HEK293T (cell line): Measurements from ENCODE around the gene SYNJ2.
"Not testable (repeated sequence)": the region's sequence is repeated elsewhere in the genome, so short reads cannot be mapped to it uniquely, and the experiment has no call there.

Experiments used
- CTCF ChIA-PET: fragments of 350-600 bp; formaldehyde crosslinking; extraction: SDS; loops from one replicate; lab custom pipeline; 2021; ENCODE audit warnings: antibody characterized with exemption, inconsistent platforms; lab: Yijun Ruan, JAX
- POLR2A ChIA-PET: fragments of 350-600 bp; formaldehyde crosslinking; extraction: SDS; loops from one replicate; lab custom pipeline; 2020; ENCODE audit warnings: antibody characterized with exemption, inconsistent platforms; lab: Yijun Ruan, JAX
- DNase-seq: peaks from one replicate; pipeline ENCODE4 v3.0.0; 2012; ENCODE audit warnings: mixed read lengths; ENCODE audit errors: extremely low spot score
- ARNT ChIP-seq: fragments of 450-650 bp; IDR thresholded peaks from 2 replicates; pipeline ENCODE4 v1.6.1; 2017; ENCODE audit warnings: mild to moderate bottlenecking
- BHLHE40 ChIP-seq: fragments of 450-650 bp; IDR thresholded peaks from 2 replicates; pipeline ENCODE4 v1.6.1; 2016; ENCODE audit warnings: mild to moderate bottlenecking, moderate library complexity, borderline replicate concordance
- CTBP1 ChIP-seq: fragments of 450-650 bp; IDR thresholded peaks from 2 replicates; pipeline ENCODE4 v1.6.1; 2016; ENCODE audit warnings: borderline replicate concordance
- ELF4 ChIP-seq: fragments of 450-650 bp; IDR thresholded peaks from 2 replicates; pipeline ENCODE4 v1.6.1; 2017; ENCODE audit warnings: antibody characterized with exemption
- FOXA1 ChIP-seq: fragments of 450-650 bp; IDR thresholded peaks from 2 replicates; pipeline ENCODE4 v1.6.1; 2016; ENCODE audit warnings: mild to moderate bottlenecking
- FOXK2 ChIP-seq: fragments of 450-650 bp; IDR thresholded peaks from 2 replicates; pipeline ENCODE4 v1.6.1; 2016; ENCODE audit warnings: mild to moderate bottlenecking
- FOXM1 ChIP-seq: fragments of 450-650 bp; IDR thresholded peaks from 2 replicates; pipeline ENCODE4 v1.6.1; 2017; ENCODE audit warnings: mild to moderate bottlenecking, borderline replicate concordance
- HDGF ChIP-seq: fragments of 450-650 bp; IDR thresholded peaks from 2 replicates; pipeline ENCODE4 v1.6.1; 2017; ENCODE audit warnings: antibody characterized with exemption, borderline replicate concordance
- L3MBTL2 ChIP-seq: fragments of 450-650 bp; conservative IDR thresholded peaks from 2 replicates; pipeline ENCODE4 v1.6.1; 2016; ENCODE audit warnings: mild to moderate bottlenecking
- LEF1 ChIP-seq: fragments of 450-650 bp; IDR thresholded peaks from 2 replicates; pipeline ENCODE4 v1.6.1; 2017; ENCODE audit warnings: mild to moderate bottlenecking, borderline replicate concordance
- NFRKB ChIP-seq: fragments of 450-650 bp; IDR thresholded peaks from 2 replicates; pipeline ENCODE4 v1.6.1; 2016; ENCODE audit warnings: mild to moderate bottlenecking, moderate library complexity
- SP1 ChIP-seq: fragments of 450-650 bp; IDR thresholded peaks from 2 replicates; pipeline ENCODE4 v1.6.1; 2017
- SUZ12 ChIP-seq: fragments of 450-650 bp; IDR thresholded peaks from 2 replicates; pipeline ENCODE4 v1.6.1; 2016; ENCODE audit warnings: mild to moderate bottlenecking
- TARDBP ChIP-seq: fragments of 450-650 bp; IDR thresholded peaks from 2 replicates; pipeline ENCODE4 v1.6.1; 2016
- ZNF384 ChIP-seq: fragments of 450-650 bp; IDR thresholded peaks from 2 replicates; pipeline ENCODE4 v1.6.1; 2016
- TF ChIP-seq, protein P1 (sequence below): fragments of 450-650 bp; IDR thresholded peaks from 2 replicates; pipeline ENCODE4 v1.6.1; 2016

Gene SYNJ2

DNA sequence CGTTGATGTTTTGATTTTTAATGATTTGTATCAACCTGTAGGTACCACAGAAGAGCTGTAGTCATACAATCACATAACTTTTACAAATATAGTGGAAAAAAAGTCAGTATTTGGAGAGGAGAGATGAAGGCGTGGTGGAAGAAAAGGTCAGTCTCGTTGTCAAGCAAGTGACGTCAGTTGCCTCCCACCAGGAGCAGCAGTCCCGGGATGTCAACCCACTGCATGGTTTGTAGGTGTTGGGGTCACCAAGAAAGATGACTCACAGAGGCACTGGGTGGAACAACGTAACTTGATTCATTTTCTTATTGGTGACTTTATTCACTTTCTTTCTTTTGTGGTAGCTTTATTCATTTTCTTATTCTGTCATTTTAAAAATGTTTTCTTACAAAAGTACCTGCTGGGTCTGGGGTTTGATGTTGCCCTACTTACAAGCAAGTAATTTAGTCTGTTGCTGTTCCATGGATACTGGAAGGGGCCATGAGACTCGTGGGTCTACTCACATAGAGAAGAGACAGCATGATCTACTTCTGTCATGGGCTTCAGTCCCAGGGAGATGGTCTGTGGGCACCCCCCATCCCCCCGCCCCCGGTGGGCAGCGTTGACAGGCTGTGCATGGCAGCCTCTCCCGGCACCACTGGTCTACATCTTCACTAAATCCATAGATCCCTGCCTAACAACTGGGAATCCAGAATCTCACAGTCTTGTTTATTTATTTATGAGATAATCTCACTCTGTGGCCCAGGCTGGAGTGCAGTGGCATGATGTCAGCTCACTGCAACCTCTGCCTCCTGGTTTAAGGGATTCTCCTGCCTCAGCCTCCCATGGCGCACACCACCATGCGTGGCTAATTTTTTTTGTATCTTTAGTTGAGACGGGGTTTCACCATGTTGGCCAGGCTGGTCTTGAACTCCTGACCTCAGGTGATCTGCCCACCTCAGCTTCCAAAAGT, 36.4 kb upstream of the SYNJ2 start:
- CTCF ChIA-PET: no interaction called here

DNA sequence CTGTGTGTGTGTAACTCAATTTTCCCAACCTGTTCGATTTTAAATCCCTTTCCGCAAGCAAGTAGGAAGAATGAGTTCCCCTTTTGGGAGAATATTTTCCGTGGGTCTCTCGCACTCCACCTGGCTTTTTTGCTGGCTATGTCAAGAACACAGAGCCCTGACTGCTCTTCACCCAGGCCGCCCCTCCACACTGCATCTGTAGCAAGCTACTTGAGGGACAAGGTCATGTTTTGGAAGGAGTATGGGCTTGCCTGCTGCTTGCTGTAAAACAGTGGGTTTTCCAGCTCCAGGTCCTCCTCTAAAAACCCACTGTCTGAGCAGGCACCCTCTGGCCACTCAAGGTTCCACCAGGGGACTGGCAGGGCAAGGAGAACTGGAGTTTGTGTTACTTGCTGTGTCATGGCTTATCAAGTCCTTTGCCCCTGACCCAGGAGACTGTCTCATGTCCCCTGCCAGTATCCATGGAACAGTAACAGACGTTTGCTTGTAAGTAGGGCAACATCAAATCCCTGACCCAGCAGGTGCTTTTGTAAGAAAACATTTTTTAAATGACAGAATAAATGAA, 35.5 kb upstream of the SYNJ2 start:
- TF ChIP-seq L3MBTL2 (no peak), HDGF (no peak), LEF1 (no peak), NFRKB (no peak), SUZ12 (no peak), ARNT (no peak), ZNF384 (no peak), TARDBP (no peak), SP1 (no peak), FOXA1 (no peak), BHLHE40 (no peak)
- no peak for DNase-seq
- POLR2A ChIA-PET: no interaction called here
- CTCF ChIA-PET: no interaction called here

More for the DNA sequence above, 36.4 kb upstream of the SYNJ2 start:
- TF ChIP-seq TARDBP: no peak
- TF ChIP-seq FOXK2: no peak
- no peak for TF ChIP-seq CTBP1
- no peak for TF ChIP-seq L3MBTL2
- TF ChIP-seq, protein P1, sequence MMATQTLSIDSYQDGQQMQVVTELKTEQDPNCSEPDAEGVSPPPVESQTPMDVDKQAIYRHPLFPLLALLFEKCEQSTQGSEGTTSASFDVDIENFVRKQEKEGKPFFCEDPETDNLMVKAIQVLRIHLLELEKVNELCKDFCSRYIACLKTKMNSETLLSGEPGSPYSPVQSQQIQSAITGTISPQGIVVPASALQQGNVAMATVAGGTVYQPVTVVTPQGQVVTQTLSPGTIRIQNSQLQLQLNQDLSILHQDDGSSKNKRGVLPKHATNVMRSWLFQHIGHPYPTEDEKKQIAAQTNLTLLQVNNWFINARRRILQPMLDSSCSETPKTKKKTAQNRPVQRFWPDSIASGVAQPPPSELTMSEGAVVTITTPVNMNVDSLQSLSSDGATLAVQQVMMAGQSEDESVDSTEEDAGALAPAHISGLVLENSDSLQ: no peak
- no peak for TF ChIP-seq LEF1
- no peak for TF ChIP-seq SUZ12
- no peak for TF ChIP-seq FOXA1
- no peak for TF ChIP-seq NFRKB
- no peak for TF ChIP-seq SP1
- TF ChIP-seq ELF4: no peak
- POLR2A ChIA-PET: no interaction called here
- DNase-seq: no peak

DNA sequence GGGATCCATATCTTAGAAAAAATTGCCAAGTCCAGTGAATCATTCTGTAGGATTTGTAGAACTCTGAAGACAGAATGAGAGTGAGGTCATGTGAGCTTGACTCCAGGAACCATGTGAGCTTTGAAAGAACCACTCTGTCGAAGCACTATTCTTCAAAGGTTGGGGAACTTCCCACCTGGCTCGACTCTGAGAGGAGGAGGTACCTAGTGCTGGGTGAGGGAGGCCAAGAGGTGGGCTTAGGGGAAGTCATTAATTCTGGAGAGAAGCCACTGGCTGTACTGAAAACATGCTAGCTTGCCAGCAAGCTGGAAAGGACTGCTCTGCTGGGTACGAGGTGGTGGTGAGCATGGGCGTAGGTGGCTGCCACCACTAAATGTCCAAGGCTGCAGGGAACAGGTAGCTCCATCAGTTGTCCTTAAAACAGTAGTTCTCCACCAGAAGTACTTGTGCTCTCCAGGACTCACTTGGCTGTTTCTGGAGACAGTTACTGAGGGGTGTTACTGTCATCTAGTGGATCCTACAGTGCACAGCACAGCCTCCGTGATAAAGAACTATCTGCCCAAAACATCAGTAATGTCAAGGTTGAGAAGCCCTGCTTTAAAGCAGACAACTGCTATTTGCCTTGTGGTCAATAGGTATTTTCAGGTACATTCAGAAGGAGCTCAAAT, 34.7 kb upstream of the SYNJ2 start:
- POLR2A ChIA-PET: no interaction called here
- TF ChIP-seq NFRKB (no peak), L3MBTL2 (no peak), BHLHE40 (no peak), ELF4 (no peak), LEF1 (no peak), SUZ12 (no peak), HDGF (no peak), FOXK2 (no peak), FOXA1 (no peak), FOXM1 (no peak), SP1 (no peak)
- DNase-seq: peak; percentile 33
- CTCF ChIA-PET: interaction anchor here (1.6 kb wide), 1 partner anchor 125 kb away, joined by 5 read pairs; no protein-coding TSS in a partner anchor

DNA sequence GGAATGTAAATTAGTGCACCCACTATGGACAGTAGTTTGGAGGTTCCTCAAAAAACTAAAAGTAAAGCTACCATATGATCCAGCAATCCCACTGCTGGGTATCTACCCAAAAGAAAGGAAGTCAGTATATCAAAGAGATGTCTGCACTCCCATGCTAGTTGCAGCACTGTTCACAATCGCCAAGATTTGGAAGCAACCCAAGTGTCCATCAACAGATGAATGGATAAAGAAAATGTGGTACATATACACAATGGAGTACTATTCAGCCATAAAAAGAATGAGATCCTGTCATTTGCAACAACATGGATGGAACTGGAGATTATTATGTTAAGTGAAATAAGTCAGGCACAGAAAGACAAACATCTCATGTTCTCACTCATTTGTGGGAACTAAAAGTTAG, 30.8 kb upstream of the SYNJ2 start:
- CTCF ChIA-PET, DNase-seq, POLR2A ChIA-PET: not testable (repeated sequence)

DNA sequence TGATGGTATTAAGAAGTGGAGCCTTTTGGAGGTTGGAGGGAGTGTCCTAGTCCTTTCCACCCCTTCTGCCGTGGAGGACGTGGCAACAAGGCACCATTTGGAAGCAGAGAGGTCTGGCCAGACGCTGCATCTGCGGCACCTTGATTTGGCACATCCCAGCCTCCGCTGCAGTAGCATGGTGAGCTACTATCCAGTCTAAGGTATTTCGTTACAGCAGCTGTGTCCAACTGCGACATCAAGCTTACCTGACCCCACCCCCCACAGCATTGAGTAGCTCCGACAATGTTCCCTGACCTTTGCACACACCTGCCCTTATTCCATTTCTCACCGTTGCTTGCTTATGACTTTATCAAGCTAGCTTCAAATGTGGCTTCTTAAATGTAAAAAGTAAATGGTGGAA, 29.8 kb upstream of the SYNJ2 start:
- CTCF ChIA-PET: no interaction called here
- DNase-seq: no peak

DNA sequence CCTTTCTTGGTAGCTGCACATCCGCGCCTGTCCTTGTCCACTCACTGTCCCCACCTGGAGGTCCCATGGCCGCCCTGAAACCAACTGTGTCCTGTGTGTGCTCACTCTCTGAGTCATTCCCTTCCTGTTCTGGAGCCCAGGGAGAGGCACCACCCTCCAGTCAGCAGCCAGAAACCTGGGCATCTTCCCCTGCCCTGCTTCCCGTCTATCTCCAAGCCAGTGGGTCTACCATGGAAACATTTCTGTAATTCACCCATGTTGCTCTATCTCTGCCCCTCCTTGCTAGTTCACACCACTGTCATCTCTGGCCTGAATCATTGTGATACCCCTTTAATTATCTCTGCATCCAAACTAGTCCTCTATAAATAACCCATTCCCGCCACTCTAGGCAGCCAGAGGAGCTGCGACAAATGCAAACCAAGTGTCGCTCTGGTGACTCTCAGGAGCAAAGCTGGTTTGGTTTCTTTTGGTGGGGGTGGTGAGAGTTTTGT, 28.8 kb upstream of the SYNJ2 start:
- DNase-seq: no peak
- TF ChIP-seq ZNF384 (no peak), CTBP1 (no peak), SUZ12 (no peak), FOXA1 (no peak), LEF1 (no peak), FOXM1 (no peak), TARDBP (no peak), L3MBTL2 (no peak), ELF4 (no peak), ARNT (no peak), BHLHE40 (no peak), FOXK2 (no peak), SP1 (no peak), NFRKB (no peak), HDGF (no peak)
- TF ChIP-seq, protein P1: no peak
- ChIA-PET POLR2A (no interaction called here), CTCF (interaction anchor here (0.6 kb wide), 1 partner anchor 19 kb away, joined by 3 read pairs; no protein-coding TSS in a partner anchor)

More for the DNA sequence above, 29.8 kb upstream of the SYNJ2 start:
- POLR2A ChIA-PET: no interaction called here
- TF ChIP-seq ZNF384 (no peak), ELF4 (no peak), BHLHE40 (no peak), LEF1 (no peak), ARNT (no peak), TARDBP (no peak), NFRKB (no peak), HDGF (no peak), SUZ12 (no peak)
- TF ChIP-seq, protein P1: no peak
